Activated effector memory CD4-positive, alpha-beta T cell treated with Interleukin-2 at 50 U/mL for 16 hours (primary cell): ENCODE data around the gene KDM3B.
"Not testable (repeated sequence)": the region's sequence is repeated elsewhere in the genome, so short reads cannot be mapped to it uniquely, and the experiment has no call there.

Experiments used
- DNase-seq: peaks from one replicate; pipeline ENCODE4 v3.0.0-alpha.2; 2020

KDM3B gene, protein sequence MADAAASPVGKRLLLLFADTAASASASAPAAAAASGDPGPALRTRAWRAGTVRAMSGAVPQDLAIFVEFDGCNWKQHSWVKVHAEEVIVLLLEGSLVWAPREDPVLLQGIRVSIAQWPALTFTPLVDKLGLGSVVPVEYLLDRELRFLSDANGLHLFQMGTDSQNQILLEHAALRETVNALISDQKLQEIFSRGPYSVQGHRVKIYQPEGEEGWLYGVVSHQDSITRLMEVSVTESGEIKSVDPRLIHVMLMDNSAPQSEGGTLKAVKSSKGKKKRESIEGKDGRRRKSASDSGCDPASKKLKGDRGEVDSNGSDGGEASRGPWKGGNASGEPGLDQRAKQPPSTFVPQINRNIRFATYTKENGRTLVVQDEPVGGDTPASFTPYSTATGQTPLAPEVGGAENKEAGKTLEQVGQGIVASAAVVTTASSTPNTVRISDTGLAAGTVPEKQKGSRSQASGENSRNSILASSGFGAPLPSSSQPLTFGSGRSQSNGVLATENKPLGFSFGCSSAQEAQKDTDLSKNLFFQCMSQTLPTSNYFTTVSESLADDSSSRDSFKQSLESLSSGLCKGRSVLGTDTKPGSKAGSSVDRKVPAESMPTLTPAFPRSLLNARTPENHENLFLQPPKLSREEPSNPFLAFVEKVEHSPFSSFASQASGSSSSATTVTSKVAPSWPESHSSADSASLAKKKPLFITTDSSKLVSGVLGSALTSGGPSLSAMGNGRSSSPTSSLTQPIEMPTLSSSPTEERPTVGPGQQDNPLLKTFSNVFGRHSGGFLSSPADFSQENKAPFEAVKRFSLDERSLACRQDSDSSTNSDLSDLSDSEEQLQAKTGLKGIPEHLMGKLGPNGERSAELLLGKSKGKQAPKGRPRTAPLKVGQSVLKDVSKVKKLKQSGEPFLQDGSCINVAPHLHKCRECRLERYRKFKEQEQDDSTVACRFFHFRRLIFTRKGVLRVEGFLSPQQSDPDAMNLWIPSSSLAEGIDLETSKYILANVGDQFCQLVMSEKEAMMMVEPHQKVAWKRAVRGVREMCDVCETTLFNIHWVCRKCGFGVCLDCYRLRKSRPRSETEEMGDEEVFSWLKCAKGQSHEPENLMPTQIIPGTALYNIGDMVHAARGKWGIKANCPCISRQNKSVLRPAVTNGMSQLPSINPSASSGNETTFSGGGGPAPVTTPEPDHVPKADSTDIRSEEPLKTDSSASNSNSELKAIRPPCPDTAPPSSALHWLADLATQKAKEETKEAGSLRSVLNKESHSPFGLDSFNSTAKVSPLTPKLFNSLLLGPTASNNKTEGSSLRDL (N-terminal part only)

DNA sequence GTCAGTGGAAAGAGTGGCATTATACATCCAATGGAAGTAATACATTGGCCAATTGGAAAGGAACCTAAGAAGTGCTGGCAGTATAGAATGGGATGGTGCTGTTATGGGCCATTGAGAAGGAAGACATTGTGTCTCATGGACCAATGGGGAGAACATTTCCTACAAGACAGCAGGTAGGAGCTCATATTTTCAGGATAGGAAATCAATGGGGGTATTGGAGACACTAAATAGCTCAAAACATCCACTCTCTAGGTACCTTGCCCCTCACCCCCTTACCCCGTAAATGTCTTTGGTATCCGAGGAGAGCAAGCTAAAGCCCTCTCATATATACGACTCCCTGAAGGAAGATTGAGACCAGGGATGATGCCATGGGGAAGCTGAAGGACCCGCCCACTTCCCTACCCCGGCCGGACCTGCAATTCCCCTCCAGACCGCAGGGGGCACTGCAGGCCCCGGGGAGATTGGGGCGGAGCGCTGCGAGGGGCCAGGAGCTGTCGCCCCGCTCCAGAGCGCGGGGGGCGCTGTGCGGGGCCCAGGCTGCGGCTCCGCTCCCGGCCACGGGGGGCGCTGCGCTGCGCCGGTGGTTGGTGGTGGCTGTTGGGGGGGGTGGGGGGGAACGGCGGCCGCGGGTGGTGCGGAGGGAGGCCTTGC lies at the start of gene KDM3B:
TSS of gene KDM3B (plus strand) at position 615 of the 651 bp plus-strand sequence. CDS start 111 bp downstream, outside the sequence.
- DNase-seq, result peak; percentile 93

DNA sequence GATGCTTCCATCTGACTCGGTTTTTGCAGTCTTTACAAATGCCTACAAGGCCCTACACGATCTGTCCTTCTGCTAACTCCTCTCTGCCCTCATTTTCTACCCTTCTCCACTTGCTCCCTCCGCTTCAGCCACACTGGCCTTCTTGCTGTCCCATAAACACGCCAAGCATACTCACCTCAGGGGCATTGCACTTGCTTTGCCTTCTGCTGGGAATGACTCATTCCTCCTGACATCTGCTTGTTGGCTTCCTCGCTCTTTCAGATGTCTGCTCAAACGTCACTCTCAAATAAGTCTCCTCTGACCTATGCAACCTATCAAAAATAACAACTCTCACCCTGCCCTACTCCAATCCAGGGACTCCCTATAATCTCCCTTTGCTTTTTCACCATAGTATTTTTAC lies 49.1 kb upstream of the KDM3B start:
- no peak for DNase-seq

DNA sequence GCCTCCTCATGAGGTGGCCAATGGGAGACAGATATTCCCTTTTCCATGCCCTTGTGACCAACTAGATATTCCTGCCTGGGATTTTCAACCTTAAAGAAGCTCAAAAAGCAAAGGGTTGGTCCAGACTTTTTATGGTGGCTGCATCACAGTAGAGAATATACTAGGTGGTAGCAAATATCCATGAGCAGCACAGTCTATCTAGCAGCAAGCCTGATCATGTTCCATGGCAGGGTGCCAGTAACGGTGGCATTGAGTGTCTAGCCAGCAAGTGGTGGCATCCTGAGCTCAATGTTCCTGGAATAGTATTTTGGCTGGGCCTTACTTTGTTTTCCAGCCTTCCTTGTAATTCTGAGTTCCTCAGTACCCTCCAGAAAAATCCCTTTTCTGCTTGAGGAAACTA lies 46.7 kb upstream of the KDM3B start:
- no peak for DNase-seq

DNA sequence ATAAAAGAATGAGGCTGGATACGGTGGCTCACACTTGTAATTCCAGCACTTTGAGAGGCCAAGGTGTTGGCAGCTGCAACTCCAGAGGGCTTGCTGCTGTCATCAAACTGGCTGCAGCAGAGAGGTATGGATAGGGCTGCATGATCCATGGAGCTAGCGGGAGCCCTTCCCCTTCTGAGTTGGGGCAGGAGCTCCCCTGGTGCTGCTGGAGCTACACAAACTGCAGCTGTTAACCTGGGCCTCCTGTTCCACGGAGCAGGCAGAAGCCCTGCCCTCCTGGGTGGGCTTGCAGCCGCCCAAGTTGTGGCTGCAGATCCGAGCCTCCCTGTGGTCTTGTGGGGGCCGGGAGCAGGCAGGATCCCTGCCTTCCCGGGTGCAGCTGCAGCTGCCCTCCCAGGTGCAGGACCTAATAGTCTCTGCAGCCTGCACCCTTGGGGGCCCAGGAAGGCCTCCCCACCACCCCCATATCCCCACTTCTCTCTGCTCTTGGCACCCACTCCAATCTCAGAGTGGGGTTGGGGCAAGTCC lies 36.7 kb upstream of the KDM3B start:
- no peak for DNase-seq

DNA sequence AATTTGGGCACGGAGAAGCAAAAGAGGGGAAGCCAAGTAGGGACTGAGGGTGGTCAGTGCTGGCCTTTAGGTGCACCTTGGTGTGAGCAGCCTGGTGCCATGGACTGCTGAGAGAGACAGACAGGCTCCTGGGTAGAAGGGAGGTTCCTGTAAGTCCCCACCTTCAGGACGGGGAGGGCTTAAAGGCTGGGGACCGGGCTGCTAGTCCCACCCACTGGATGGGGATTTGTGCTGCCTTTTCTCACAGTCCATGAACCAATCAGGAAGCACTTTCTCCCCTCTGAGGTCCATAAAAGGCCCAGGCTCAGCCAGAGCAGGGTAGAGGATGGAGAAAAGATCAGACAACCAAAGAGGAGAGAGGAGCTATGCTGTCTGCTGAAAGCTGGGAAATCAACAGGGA lies 36.1 kb upstream of the KDM3B start:
- DNase-seq, result no peak

DNA sequence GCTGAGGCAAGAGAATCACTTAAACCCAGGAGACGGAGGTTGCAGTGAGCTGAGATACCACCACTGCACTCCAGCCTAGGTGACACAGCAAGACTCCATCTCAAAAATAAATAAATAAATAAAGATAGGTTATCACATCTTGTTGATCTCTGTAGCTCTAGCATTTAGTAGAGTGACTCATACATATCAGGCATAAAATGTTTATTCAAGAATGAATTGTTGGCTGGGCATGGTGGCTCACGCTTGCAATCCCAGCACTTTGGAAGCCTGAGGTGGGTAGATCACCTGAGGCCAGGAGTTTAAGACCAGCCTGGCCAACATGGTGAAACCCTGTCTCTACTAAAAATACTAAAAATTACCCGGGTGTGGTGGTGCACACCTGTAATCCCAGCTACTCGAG lies 34.3 kb upstream of the KDM3B start:
- not testable (repeated sequence) for DNase-seq

DNA sequence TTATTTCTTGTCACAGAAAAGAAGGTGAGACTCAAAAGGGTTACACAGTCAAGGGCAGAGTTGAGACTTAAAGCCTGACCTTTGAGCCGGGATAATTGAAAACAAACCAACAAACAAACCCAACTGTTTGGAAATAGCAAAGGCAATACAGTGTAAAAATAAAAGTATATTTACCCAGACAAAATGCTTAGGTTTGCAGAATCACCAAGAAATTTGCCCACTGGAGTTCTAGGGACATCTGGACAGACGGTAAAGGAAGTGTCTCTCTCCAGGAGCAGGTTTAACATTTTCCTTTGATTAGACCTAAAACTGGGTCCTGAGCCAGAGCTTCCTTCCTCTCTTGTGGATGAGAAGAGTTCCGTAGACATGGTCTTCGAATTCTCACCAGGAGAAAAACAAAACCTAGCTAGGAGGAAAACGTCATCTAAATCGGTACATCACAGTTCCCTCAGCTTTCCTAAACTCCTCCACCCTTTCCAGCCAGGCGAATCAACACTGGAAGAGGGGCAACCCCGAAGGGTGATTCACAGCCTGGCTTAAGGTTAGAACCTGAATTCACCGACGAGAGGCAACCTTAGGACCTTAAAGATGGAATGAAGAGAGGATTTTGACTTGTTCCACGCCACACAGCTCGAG lies 21.6 kb upstream of the KDM3B start:
- DNase-seq, result no peak

DNA sequence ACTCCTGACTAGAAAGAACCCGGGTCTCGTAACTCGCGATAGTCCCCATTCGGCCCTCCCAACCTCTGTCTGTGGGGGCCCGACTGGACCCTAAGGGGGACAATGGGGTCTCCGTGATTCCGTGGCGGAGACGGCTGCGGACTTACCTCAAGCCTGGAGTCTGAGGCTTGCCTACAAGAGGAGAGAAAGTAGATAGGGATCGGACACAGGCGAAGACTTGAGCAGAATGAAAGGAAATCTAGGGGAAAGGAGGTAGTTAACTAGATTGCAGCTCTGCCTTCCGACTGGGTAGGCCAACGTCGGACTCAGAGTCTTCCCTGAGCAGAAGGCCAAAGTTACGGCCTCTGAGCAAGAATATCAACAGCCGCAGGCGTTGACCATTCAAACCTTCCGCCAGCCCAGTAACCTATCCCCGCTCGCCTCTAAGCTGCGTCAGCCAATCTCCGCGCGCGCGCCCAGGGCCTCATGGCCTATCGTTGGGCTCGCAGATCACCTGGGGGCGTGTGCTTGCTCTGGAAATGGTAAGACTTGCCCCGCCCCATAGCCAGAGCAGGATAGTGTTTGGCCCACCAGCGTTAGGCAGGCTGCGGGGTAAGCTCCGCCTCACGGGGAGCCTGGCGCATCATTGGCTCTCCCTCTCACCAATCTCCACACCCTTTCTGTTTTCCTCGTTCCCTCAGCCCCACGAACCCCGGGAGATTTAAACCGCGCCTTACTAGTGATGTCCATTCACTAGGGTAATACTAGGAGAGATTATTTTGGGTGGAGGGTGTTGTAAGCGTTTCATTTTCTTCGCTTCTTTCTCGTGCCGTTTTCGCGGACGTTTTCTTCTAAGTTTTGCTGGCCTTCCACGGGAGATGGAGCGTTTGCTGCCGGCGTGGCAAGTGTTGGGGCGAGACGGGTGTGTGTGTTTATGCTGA lies 20.8 kb upstream of the KDM3B start, which contains the start of gene CDC25C:
TSS of gene CDC25C (minus strand) at position 356 of the 920 bp plus-strand sequence. CDS start 624 bp downstream, outside the sequence.
- peak; percentile 97 for DNase-seq

DNA sequence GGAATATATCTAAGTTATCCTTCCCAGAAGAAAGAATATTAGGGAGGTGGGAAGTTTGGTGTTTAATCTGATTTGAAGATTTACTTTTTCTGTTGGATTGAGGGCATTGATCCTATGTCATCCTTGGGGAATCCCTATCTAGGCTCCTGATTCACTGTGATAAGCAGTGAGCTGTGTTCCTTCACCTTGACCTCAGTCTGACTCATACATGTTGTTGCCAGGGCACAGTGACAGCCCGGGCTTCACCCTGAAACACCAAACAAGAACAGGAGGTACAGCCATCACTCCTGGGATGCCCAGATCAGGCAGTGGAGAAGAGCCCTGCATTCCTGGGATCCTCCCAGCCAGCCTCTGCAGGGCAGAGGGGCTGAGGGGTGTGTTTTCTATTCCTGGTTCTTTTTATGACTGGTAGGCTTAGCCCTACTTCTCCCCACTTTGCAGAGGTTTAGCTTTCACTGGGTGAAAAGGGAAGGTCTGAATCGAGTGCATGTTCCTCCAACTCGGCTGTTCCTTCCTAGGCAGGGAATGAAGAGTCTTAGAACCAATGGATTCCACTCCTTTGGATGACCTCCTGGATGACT lies 17.5 kb upstream of the KDM3B start:
- no peak for DNase-seq

DNA sequence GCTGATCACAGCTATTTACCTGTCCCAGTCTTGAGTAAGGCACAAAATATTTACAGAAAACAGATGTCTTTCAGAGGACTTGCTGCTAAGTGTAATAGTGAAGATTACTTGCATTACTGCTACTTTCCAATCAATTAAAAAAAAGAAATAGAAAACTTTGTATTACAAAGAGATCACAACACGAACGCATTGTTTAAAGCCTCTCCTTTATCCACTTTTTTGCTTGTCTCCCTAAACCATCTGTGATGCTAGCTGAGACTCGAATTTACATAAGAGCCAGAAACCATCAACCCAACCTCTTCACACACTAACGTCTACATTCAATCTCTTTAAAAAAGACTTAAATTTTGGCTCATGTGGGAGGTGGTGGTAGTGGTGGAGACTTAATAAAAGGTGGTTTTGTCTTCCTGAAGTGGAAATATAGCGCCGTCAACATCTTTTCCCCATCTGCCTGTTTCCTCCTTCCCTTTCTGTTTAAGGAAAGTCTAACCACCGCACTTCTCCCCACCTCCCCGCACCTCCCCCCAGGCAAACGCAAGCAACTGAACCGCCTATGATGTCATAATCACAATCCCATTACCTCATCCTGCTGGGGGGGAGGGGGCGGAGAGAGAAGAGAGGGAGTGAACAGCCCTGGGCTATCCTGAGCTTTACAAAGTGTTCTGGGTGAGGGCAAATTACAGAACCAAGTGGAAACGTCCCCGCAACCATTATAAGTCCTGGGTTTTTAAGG lies 15.4 kb upstream of the KDM3B start:
- no peak for DNase-seq

DNA sequence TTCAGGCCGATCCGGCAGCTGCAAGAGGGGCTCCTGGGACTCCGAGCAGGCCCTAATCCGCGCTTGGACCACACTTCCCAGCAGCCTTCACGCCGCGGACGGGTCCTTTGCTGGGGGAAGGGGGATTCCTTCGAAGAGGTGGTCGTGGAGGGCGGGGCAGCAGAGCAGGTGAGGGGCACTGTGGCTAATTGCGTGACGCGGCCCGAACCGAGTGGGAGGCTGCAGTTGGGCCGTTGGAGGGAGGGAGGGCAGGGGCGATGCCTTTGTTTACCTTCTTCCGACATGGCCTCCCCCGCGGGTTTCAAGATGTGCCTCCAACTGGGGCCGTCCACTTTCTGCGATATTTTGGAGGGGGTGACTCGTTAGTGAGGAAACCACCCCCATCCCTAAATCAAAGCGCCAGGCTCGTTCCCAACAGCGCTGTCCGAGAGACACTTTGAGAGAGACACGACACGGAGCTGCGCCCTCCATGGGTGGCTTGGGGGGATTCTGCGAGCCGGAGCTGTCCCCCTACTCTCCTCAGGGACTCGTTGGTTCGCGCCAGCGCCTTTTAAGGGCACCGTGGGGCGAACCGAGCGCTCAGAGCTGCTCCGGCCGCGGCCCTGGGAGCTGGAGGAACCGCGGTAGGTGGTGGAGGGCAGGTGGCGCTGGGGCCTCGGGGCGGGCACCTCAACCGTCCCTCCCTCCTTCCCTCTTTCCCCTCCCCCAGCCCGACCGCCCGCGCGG lies 14.6 kb upstream of the KDM3B start, which contains the start of gene FAM53C:
TSS of gene FAM53C (plus strand) at position 582 of the 726 bp plus-strand sequence. CDS start 3,070 bp downstream, outside the sequence.
- DNase-seq, result peak; percentile 87

DNA sequence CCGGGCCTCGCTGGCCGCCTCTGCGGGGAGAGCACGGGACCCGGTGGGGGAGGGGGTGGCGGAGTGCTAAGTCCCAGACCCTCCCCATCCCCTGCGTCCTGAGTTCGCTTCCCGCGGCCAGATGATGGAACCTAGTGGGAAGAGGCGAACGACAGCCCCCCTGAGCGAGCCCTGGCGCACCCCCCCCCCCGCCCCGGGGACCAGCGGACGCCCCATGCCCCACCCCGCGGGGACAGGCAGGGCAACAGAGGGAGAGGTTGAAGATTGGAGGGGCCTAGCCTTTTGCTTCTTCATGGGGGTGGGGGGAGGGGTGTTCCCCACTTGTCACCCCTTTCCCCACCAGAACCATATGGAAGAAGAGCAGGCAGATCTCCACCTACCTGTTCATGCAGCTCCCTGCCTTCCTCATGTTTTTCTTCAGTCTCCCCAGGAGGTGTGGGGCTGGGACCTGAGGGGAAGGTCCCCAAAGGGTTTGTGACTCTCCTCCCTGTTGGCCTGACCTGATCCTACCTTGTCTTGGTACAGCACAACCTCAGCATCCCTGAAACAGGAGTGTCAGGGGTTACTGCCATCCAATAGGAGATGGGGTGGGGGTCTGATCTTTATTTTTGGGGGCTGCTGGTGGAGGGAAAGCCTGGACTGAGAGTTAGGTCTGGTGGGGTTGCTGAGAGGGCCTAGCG lies 13.9 kb upstream of the KDM3B start:
- DNase-seq, result no peak

DNA sequence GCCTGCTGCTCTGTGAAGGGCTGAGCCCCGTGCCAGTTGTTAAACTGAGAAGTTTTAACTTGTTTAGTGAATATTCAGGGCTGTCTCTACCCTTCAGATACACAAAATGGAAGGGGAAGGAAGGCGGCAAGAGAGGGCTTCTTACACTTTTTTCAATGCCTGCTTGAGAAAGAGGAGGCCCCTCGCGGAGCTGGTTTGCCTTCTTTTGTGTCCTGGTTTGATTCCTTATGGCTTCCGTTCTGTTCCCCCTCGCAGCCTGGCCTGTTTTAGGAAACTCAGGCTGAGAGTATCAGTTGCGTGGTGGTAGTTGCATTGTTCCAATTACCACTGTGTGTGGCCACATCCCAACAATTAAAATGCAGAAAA lies 13.4 kb upstream of the KDM3B start:
- DNase-seq, result no peak

DNA sequence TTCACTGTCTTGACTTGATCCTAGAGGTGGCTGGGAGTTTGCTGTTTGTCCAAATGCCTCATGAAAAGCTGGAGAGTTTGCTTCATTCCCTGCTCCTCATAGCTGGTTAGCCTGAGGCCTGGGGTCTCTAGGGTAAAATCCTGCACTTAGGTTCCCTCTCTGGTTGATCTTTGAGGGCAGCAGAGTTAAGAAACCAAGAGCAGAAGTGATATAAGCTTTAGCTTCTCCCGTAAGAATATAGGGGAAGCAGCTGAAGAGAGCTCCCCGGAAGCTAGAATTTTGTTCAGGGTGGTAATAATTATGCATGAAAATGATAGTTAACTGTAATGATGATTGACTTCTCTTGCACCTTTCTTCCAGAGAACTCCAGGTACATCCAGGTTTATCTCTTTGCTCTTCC lies 13.0 kb upstream of the KDM3B start:
- no peak for DNase-seq

DNA sequence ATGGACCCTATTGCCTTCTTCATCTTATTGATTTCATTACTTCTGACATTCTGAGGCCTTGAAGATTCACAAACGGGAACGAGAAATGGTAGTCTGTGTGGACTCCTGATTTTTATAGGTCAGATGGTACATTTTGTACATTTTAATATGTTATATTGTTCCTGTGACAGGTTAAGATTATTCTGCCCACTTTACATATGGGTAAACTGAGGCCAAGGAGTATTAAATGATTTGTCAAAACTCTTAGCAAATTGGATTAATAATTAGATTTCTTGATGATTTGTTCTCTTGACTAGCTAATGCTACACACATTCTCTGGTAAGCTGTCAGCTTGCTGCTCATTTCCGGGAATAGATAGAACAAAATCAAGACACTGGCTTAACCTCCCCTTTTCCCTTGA lies 12.5 kb upstream of the KDM3B start:
- no peak for DNase-seq

DNA sequence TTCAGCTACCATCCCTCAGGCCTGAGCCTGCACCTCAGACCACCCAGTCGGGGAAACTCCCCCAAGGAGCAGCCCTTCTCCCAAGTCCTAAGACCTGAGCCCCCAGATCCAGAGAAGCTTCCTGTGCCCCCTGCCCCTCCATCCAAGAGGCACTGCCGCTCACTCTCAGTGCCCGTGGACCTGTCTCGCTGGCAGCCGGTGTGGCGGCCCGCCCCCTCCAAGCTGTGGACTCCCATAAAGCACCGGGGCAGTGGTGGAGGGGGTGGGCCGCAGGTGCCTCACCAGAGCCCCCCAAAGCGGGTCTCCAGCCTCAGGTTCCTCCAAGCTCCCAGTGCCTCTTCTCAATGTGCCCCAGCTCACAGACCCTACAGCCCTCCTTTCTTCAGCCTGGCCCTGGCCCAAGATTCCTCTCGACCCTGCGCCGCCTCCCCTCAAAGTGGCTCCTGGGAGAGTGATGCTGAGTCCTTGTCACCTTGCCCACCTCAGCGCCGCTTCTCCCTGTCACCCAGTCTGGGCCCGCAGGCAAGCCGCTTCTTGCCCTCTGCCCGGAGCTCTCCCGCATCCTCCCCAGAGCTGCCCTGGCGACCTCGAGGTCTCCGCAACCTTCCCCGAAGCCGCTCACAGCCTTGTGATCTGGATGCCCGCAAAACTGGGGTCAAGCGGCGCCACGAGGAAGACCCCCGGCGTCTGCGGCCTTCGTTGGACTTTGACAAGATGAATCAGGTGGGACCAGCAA lies 7.4 kb upstream of the KDM3B start:
- DNase-seq, result no peak

DNA sequence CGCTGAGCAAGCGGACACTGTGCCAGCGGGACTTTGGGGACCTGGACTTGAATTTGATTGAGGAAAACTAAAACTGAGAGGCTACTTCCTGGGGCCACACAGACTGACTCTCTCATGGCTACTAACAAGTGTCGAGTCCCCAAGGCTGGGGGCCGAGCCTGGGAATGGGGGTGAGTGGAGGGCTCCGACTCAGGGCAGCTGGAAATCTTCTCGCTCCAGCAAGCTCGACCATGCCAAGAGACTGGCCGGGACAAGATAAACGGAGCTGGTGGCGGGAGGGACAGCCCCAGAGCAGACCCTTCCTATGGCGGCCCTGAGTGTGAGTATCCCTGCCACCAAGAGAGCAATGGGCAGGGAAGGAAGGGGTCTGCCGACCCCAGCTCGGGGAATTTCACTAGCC lies 5.6 kb upstream of the KDM3B start:
- DNase-seq, result no peak
